ENCODE data around the gene NDRG4.

DNA sequence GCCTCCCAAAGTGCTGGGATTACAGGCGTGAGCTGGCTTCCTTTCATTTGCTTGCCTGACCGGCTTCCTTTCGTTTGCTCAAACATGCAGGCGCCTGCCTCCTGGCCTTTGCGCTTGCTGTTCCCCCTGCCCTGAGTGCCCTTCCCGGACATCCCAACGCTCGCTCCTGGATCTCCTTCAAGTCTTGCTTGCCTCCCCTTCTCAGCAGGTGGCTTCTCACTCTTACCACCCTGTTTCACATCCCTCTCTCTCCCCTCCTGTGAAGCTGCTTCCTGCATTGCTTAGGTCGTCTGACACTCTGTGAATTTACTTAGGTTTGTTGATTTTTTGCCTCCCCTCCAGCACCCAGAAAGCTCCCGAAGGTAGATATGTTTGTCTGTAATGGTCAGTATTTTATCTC, 25.6 kb upstream of the NDRG4 start:
- TF ChIP-seq, protein P1, sequence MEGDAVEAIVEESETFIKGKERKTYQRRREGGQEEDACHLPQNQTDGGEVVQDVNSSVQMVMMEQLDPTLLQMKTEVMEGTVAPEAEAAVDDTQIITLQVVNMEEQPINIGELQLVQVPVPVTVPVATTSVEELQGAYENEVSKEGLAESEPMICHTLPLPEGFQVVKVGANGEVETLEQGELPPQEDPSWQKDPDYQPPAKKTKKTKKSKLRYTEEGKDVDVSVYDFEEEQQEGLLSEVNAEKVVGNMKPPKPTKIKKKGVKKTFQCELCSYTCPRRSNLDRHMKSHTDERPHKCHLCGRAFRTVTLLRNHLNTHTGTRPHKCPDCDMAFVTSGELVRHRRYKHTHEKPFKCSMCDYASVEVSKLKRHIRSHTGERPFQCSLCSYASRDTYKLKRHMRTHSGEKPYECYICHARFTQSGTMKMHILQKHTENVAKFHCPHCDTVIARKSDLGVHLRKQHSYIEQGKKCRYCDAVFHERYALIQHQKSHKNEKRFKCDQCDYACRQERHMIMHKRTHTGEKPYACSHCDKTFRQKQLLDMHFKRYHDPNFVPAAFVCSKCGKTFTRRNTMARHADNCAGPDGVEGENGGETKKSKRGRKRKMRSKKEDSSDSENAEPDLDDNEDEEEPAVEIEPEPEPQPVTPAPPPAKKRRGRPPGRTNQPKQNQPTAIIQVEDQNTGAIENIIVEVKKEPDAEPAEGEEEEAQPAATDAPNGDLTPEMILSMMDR (IDR thresholded peaks at IDR 0.05; ENCODE audit: poor library complexity, severe bottlenecking): no peak
- no peak for TF ChIP-seq RAD21 (conservative IDR thresholded peaks at IDR 0.05)
- no peak for TF ChIP-seq EZH2 (IDR thresholded peaks at IDR 0.05; ENCODE audit: borderline replicate concordance, insufficient read depth, low read length, poor library complexity, severe bottlenecking)
- TF ChIP-seq SMC3 (conservative IDR thresholded peaks at IDR 0.05; ENCODE audit: poor library complexity): no peak
- no peak for TF ChIP-seq TAF1 (IDR thresholded peaks at IDR 0.05; ENCODE audit: low read depth)
- TF ChIP-seq, protein P2, sequence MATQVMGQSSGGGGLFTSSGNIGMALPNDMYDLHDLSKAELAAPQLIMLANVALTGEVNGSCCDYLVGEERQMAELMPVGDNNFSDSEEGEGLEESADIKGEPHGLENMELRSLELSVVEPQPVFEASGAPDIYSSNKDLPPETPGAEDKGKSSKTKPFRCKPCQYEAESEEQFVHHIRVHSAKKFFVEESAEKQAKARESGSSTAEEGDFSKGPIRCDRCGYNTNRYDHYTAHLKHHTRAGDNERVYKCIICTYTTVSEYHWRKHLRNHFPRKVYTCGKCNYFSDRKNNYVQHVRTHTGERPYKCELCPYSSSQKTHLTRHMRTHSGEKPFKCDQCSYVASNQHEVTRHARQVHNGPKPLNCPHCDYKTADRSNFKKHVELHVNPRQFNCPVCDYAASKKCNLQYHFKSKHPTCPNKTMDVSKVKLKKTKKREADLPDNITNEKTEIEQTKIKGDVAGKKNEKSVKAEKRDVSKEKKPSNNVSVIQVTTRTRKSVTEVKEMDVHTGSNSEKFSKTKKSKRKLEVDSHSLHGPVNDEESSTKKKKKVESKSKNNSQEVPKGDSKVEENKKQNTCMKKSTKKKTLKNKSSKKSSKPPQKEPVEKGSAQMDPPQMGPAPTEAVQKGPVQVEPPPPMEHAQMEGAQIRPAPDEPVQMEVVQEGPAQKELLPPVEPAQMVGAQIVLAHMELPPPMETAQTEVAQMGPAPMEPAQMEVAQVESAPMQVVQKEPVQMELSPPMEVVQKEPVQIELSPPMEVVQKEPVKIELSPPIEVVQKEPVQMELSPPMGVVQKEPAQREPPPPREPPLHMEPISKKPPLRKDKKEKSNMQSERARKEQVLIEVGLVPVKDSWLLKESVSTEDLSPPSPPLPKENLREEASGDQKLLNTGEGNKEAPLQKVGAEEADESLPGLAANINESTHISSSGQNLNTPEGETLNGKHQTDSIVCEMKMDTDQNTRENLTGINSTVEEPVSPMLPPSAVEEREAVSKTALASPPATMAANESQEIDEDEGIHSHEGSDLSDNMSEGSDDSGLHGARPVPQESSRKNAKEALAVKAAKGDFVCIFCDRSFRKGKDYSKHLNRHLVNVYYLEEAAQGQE (IDR thresholded peaks at IDR 0.05; ENCODE audit: borderline replicate concordance): no peak

All from neural cell (in vitro differentiated cells).